GM12892 (cell line): ENCODE results near the gene KREMEN2.

ENCODE experiments used
- POLR2A ChIP-seq: IDR thresholded peaks from 2 replicates; pipeline ENCODE4 v1.6.1; 2011; ENCODE audit warnings: low read depth, low read length, control low read depth
- POLR2AphosphoS5 ChIP-seq: IDR thresholded peaks from 2 replicates; pipeline ENCODE4 v1.6.1; 2011; ENCODE audit warnings: low read depth, low read length, control low read depth
- TAF1 ChIP-seq: IDR thresholded peaks from 2 replicates; pipeline ENCODE4 v1.6.1; 2011; ENCODE audit warnings: low read depth, mild to moderate bottlenecking, control low read depth, low read length, borderline replicate concordance

- no peak for TF ChIP-seq POLR2AphosphoS5
- no peak for TF ChIP-seq TAF1
- TF ChIP-seq POLR2A: no peak
These were observed 35.9 kb downstream of the KREMEN2 start for GRCh38 chr16:2999929-3000328.
